IMR-90 (cell line): ENCODE measurements around the gene POLD3. TPM values are rescaled to one million over a fixed set of nuclear protein-coding genes. Genes with fewer than 3 reads are reported as not detected.

Experiments
- ATAC-seq: fragments of 200-7000 bp; cut with Tn5 transposase; 2 replicates; pipeline ENCODE4 v1.9.1; 2020; ENCODE audit warnings: low read depth, mild to moderate bottlenecking, moderate library complexity
- BruUV-seq: library from RNA; stranded (reverse); fragments of 400-500 nt; replicated peaks from 2 replicates; lab custom pipeline; 2021; lab: Mats Ljungman, UMichigan
- CTCF ChIA-PET: fragments of 300-600 bp; formaldehyde crosslinking; extraction: SDS; loops from one replicate; lab custom pipeline; 2021; ENCODE audit warnings: antibody characterized with exemption; lab: Yijun Ruan, JAX
- POLR2A ChIA-PET: fragments of 300-600 bp; sonication (Branson Sonifier 250); formaldehyde crosslinking; loops from one replicate; lab custom pipeline; 2022; ENCODE audit warnings: antibody characterized with exemption; ENCODE audit not compliant: unreplicated experiment; lab: Charles Lee
- DNase-seq: peaks from one replicate; pipeline ENCODE4 v3.0.0; 2013
- H2AFZ ChIP-seq: replicated peaks from 2 replicates; pipeline ENCODE3; 2013; ENCODE audit warnings: low read length, mild to moderate bottlenecking; ENCODE audit not compliant: poor library complexity
- H2AK5ac ChIP-seq: 2 replicates; pipeline ENCODE4 v1.6.1; 2013; ENCODE audit warnings: low read depth, low read length, inconsistent platforms
- H2AK9ac ChIP-seq: replicated peaks from 2 replicates; pipeline ENCODE3; 2013; ENCODE audit warnings: mild to moderate bottlenecking, low read depth, low read length, moderate library complexity; ENCODE audit not compliant: poor library complexity
- H2BK120ac ChIP-seq: 2 replicates; pipeline ENCODE4 v1.6.1; 2013; ENCODE audit warnings: low read depth, low read length, inconsistent platforms
- H2BK15ac ChIP-seq: 3 replicates; pipeline ENCODE4 v1.6.1; 2013; ENCODE audit warnings: low read depth, low read length, inconsistent platforms
- H2BK20ac ChIP-seq: 2 replicates; pipeline ENCODE4 v1.6.1; 2013; ENCODE audit warnings: low read depth, mild to moderate bottlenecking, inconsistent platforms, low read length, moderate library complexity
- H2BK5ac ChIP-seq: 2 replicates; pipeline ENCODE4 v1.6.1; 2013; ENCODE audit warnings: mild to moderate bottlenecking, low read depth, low read length, inconsistent platforms; ENCODE audit not compliant: poor library complexity, severe bottlenecking
- H3K14ac ChIP-seq: replicated peaks from 2 replicates; pipeline ENCODE4 v1.6.1; 2013; ENCODE audit warnings: low read depth, low read length, inconsistent platforms
- H3K18ac ChIP-seq: 2 replicates; pipeline ENCODE4 v1.6.1; 2013; ENCODE audit warnings: low read depth, low read length, control low read depth
- H3K23ac ChIP-seq: 2 replicates; pipeline ENCODE4 v1.6.1; 2013; ENCODE audit warnings: low read depth, low read length, inconsistent platforms
- H3K27ac ChIP-seq: 2 replicates; pipeline ENCODE4 v1.5.1; 2013; ENCODE audit warnings: mild to moderate bottlenecking, control low read depth, low read length; ENCODE audit not compliant: insufficient read depth
- H3K27me3 ChIP-seq: 2 replicates; pipeline ENCODE4 v1.6.1; 2013; ENCODE audit warnings: low read length; ENCODE audit not compliant: control insufficient read depth, insufficient read depth
- H3K36me3 ChIP-seq: 2 replicates; pipeline ENCODE4 v1.6.1; 2013; ENCODE audit warnings: low read length, mixed read lengths; ENCODE audit not compliant: control insufficient read depth, insufficient read depth
- H3K4ac ChIP-seq: 2 replicates; pipeline ENCODE4 v1.6.1; 2013; ENCODE audit warnings: low read depth, low read length, inconsistent platforms
- H3K4me1 ChIP-seq: 2 replicates; pipeline ENCODE4 v1.6.1; 2013; ENCODE audit warnings: low read length, mixed read lengths; ENCODE audit not compliant: control insufficient read depth, insufficient read depth
- H3K4me2 ChIP-seq: 2 replicates; pipeline ENCODE4 v1.6.1; 2013; ENCODE audit warnings: low read depth, mild to moderate bottlenecking, control low read depth, low read length, moderate library complexity
- H3K4me3 ChIP-seq: 2 replicates; pipeline ENCODE4 v1.5.1; 2013; ENCODE audit warnings: low read depth, mild to moderate bottlenecking, control low read depth, low read length, moderate library complexity; ENCODE audit not compliant: insufficient read depth
- H3K56ac ChIP-seq: 2 replicates; pipeline ENCODE4 v1.6.1; 2013; ENCODE audit warnings: low read length, inconsistent platforms; ENCODE audit not compliant: insufficient read depth; ENCODE audit errors: extremely low read depth
- H3K79me1 ChIP-seq, 2 experiments: 2 replicates each; pipeline ENCODE4 v1.6.1; 2013; ENCODE audit warnings: low read length in 2 of 2, inconsistent platforms in 1 of 2, low read depth in 1 of 2
- H3K9ac ChIP-seq: 2 replicates; pipeline ENCODE4 v1.6.1; 2013; ENCODE audit warnings: low read depth, low read length, control low read depth
- H3K9me1 ChIP-seq: 2 replicates; pipeline ENCODE4 v1.6.1; 2013; ENCODE audit warnings: low read length, inconsistent platforms; ENCODE audit not compliant: insufficient read depth
- H3K9me3 ChIP-seq: 2 replicates; pipeline ENCODE4 v1.6.1; 2013; ENCODE audit warnings: low read length; ENCODE audit not compliant: control insufficient read depth, insufficient read depth
- H4K20me1 ChIP-seq: 2 replicates; pipeline ENCODE4 v1.6.1; 2013; ENCODE audit warnings: low read length, inconsistent platforms; ENCODE audit not compliant: insufficient read depth
- H4K5ac ChIP-seq: 2 replicates; pipeline ENCODE4 v1.6.1; 2013; ENCODE audit warnings: mild to moderate bottlenecking, low read depth, low read length, control low read depth
- H4K8ac ChIP-seq, 2 experiments: 2 replicates each; pipeline ENCODE4 v1.6.1; 2013; ENCODE audit warnings: low read depth in 2 of 2, low read length in 2 of 2, control low read depth in 1 of 2, inconsistent platforms in 1 of 2
- H4K91ac ChIP-seq: 2 replicates; pipeline ENCODE4 v1.6.1; 2013; ENCODE audit warnings: low read depth, low read length, inconsistent platforms; ENCODE audit not compliant: insufficient read depth
- BHLHE40 ChIP-seq: fragments of 150-350 bp; IDR thresholded peaks from 2 replicates; pipeline ENCODE4 v1.6.1; 2016; ENCODE audit warnings: mild to moderate bottlenecking, low read depth, low read length
- CHD1 ChIP-seq: IDR thresholded peaks from 2 replicates; pipeline ENCODE4 v1.6.1; 2012; ENCODE audit warnings: low read depth, low read length, improper control_type of control experiment
- MAZ ChIP-seq: IDR thresholded peaks from 2 replicates; pipeline ENCODE4 v1.6.1; 2012; ENCODE audit warnings: low read depth, mild to moderate bottlenecking, low read length, improper control_type of control experiment, moderate library complexity, borderline replicate concordance
- RCOR1 ChIP-seq: IDR thresholded peaks from 2 replicates; pipeline ENCODE4 v1.6.1; 2012; ENCODE audit warnings: mild to moderate bottlenecking, low read length, improper control_type of control experiment; ENCODE audit not compliant: insufficient replicate concordance
- RFX5 ChIP-seq: IDR thresholded peaks from 2 replicates; pipeline ENCODE4 v1.8.0; 2012; ENCODE audit warnings: low read depth, mild to moderate bottlenecking, low read length, moderate library complexity
- WGBS, 2 experiments: methylation state at CpG; one replicate each; pipeline versions ENCODE4 v1.1.5 to v1.1.7; 2013; ENCODE audit warnings: missing lambda C conversion rate in 2 of 2; ENCODE audit not compliant: insufficient read length in 1 of 2; ENCODE audit errors: extremely low coverage in 2 of 2; 5-methylcytosine and 5-hydroxymethylcytosine counted together
- dilution Hi-C: fragments of 300-500 bp; cut with HindIII; formaldehyde crosslinking; loops from one replicate; pipeline ENCODE4 v1.14.3; 2018; ENCODE audit warnings: low sequenced_read_pairs; ENCODE audit not compliant: unreplicated experiment
- in situ Hi-C: fragments of 300-500 bp; cut with MboI; formaldehyde crosslinking; loops from 3 replicates; pipeline ENCODE4 v1.14.3; 2019; ENCODE audit warnings: low sequenced_read_pairs, inconsistent platforms, mixed read lengths
- intact Hi-C: fragments of 100-400 bp; cut with micrococcal nuclease; formaldehyde crosslinking; loops from 2 replicates; pipeline ENCODE4 v1.10.0; 2022
- polyA plus RNA-seq, 3 experiments: library from polyadenylated mRNA; depleted of rRNA; stranded (reverse); fragments of >200 nt; gene quantifications; 2 replicates each; pipeline ENCODE4 v1.2.3, GENCODE V29; 2012; ENCODE audit warnings: low replicate concordance in 1 of 3
- total RNA-seq: library from RNA; depleted of rRNA; stranded (reverse); fragments of >200 nt; gene quantifications from 2 replicates; pipeline ENCODE4 v1.2.3, GENCODE V29; 2012
- TF ChIP-seq, protein P1 (sequence below): fragments of 150-350 bp; IDR thresholded peaks from 2 replicates; pipeline ENCODE4 v1.6.1; 2017; ENCODE audit warnings: mild to moderate bottlenecking, antibody characterized with exemption, low read length, low read depth

Gene POLD3
- total and polyA plus RNA-seq, 2 of the 4 experiments (the other 2 are of a cell fraction): 9.1 to 9.2 TPM

DNA sequence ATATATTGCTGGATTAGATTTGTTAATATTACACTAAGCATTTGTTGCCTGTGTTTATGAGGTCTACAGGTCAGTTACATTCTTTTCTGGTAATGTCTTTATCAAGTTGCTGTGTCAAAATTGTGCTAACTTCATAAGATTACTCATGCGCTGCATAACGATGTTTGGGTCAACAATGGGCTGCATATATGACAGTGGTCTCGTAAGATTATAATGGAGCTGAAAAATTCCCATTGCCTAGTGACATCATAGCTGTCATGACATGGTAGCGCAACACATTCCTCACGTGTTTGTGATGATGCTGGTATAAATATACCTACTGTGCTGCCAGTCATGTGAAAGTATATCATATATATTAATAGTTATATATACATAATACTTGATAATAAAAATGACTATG lies 34.2 kb downstream of the POLD3 start:
- BruUV-seq: no TSS peak
- H2BK20ac ChIP-seq: no peak overlapping the region

More for the DNA sequence above, 34.2 kb downstream of the POLD3 start:
- dilution Hi-C loops: no loop called here
- Histone ChIP-seq H3K4me2 (no peak overlapping the region), H4K91ac (no peak overlapping the region), H3K23ac (no peak overlapping the region), H3K36me3 (no peaks in the 10 kb centered on the region), H3K9me1 (no peaks in the 10 kb centered on the region; the same call in 1 of the 2 replicates), H3K4me1 (no peaks in the 10 kb centered on the region), H3K79me1 (peaks cover 2 to 9% of the 10 kb centered on the region in 2 experiments), H4K20me1 (no peaks in the 10 kb centered on the region), H2AK5ac (no peak overlapping the region), H2AK9ac (no peak overlapping the region), H3K4me3 (no peak overlapping the region), H3K4ac (no peak overlapping the region), H3K9ac (no peak overlapping the region), H2BK15ac (no peak overlapping the region; the same call in 2 of the 3 replicates), H2BK5ac (no peak overlapping the region), H3K27ac (no peak overlapping the region), H4K8ac (no peak overlapping the region), H3K56ac (no peak overlapping the region), H4K5ac (no peak overlapping the region), H3K9me3 (no peaks in the 10 kb centered on the region), H2BK120ac (no peak overlapping the region), H3K27me3 (no peaks in the 10 kb centered on the region), H3K18ac (no peak overlapping the region), H3K14ac (no peak overlapping the region), H2AFZ (no peak overlapping the region)
- TF ChIP-seq RCOR1 (no peak), BHLHE40 (no peak), RFX5 (no peak), MAZ (no peak), CHD1 (no peak)
- TF ChIP-seq, protein P1, sequence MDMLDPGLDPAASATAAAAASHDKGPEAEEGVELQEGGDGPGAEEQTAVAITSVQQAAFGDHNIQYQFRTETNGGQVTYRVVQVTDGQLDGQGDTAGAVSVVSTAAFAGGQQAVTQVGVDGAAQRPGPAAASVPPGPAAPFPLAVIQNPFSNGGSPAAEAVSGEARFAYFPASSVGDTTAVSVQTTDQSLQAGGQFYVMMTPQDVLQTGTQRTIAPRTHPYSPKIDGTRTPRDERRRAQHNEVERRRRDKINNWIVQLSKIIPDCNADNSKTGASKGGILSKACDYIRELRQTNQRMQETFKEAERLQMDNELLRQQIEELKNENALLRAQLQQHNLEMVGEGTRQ: no peak
- intact Hi-C loops: no loop called here
- no peak for DNase-seq
- in situ Hi-C loops: no loop called here
- CTCF ChIA-PET: interaction anchor here (1.1 kb wide), 1 partner anchor 67 kb away, joined by 4 read pairs; no protein-coding TSS in a partner anchor
- POLR2A ChIA-PET: interaction anchor here (0.6 kb wide), 1 partner anchor 35 kb away, joined by 5 read pairs; no protein-coding TSS in a partner anchor
- no peak for ATAC-seq
- no CpG with 5 or more reads among the region's 5 CpGs for WGBS, 2 experiments
